ENCODE measurements around the gene CILP2.

The CILP2 gene

DNA sequence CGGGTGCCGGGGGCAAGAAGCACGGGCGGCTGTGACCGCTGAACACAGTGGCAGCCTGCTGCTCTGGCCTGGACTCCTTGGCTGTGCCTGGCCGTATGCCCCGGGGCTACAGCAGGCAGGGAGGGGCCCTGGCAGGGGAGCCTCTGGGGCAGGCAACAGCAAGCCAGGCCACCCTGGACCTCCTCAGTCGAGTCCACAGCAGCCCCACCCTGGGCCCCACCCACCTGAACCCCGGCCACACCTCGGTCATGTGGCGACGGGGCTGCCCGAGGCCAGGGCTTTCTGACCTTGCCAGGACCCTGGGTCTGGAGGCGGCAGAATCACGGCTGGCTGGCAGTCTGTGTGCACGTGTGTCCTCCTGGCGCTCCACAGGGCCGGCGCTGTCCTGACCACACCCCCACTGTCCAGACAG, 8.7 kb downstream of the CILP2 start:
- Histone ChIP-seq H3K9me2 (replicated peaks; ENCODE audit: insufficient read depth, low read length) (no peaks in the 10 kb centered on the region), H3K27ac (ENCODE audit: low read depth, low read length) (no peak overlapping the region), H3K9ac (ENCODE audit: low read length) (no peak overlapping the region), H3K36me3 (ENCODE audit: low read length) (no peaks in the 10 kb centered on the region), H4K20me1 (ENCODE audit: low read depth, low read length) (no peaks in the 10 kb centered on the region), H2AFZ (ENCODE audit: low read depth, low read length, severe bottlenecking) (no peak overlapping the region), H3K27me3 (ENCODE audit: low read length) (no peaks in the 10 kb centered on the region), H3K4me2 (ENCODE audit: low read depth, low read length, poor library complexity, severe bottlenecking) (no peak overlapping the region), H3K9me3 (ENCODE audit: insufficient read depth, low read length) (no peaks in the 10 kb centered on the region), H3K4me3 (ENCODE audit: insufficient read depth, low read length, poor library complexity, severe bottlenecking) (no peak overlapping the region), H3K79me2 (ENCODE audit: insufficient read depth, low read length) (no peaks in the 10 kb centered on the region), H3F3A (ENCODE audit: insufficient read depth) (no peaks in the 10 kb centered on the region)
- TF ChIP-seq, protein P1, sequence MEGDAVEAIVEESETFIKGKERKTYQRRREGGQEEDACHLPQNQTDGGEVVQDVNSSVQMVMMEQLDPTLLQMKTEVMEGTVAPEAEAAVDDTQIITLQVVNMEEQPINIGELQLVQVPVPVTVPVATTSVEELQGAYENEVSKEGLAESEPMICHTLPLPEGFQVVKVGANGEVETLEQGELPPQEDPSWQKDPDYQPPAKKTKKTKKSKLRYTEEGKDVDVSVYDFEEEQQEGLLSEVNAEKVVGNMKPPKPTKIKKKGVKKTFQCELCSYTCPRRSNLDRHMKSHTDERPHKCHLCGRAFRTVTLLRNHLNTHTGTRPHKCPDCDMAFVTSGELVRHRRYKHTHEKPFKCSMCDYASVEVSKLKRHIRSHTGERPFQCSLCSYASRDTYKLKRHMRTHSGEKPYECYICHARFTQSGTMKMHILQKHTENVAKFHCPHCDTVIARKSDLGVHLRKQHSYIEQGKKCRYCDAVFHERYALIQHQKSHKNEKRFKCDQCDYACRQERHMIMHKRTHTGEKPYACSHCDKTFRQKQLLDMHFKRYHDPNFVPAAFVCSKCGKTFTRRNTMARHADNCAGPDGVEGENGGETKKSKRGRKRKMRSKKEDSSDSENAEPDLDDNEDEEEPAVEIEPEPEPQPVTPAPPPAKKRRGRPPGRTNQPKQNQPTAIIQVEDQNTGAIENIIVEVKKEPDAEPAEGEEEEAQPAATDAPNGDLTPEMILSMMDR (IDR thresholded peaks at IDR 0.05; ENCODE audit: insufficient read depth, low read length, poor library complexity, severe bottlenecking) = no peak
- TF ChIP-seq EZH2phosphoT487 (conservative IDR thresholded peaks at IDR 0.05; ENCODE audit: low read length) = no peak

GRCh38 chr19:19547674-19548336, 9.7 kb downstream of the CILP2 start:
- no peaks in the 10 kb centered on the region for H3K79me2 ChIP-seq (ENCODE audit: insufficient read depth, low read length)
- no peaks in the 10 kb centered on the region for H3K9me2 ChIP-seq (replicated peaks; ENCODE audit: insufficient read depth, low read length)
- no peak overlapping the region for H3K4me2 ChIP-seq (ENCODE audit: low read depth, low read length, poor library complexity, severe bottlenecking)
- H3F3A ChIP-seq (ENCODE audit: insufficient read depth) = no peaks in the 10 kb centered on the region
- H3K27me3 ChIP-seq (ENCODE audit: low read length) = no peaks in the 10 kb centered on the region
- no peaks in the 10 kb centered on the region for H4K20me1 ChIP-seq (ENCODE audit: low read depth, low read length)
- no peak overlapping the region for H3K27ac ChIP-seq (ENCODE audit: low read depth, low read length)
- no peak overlapping the region for H3K9ac ChIP-seq (ENCODE audit: low read length)
- no peak overlapping the region for H2AFZ ChIP-seq (ENCODE audit: low read depth, low read length, severe bottlenecking)
- TF ChIP-seq, protein P1 (IDR thresholded peaks at IDR 0.05; ENCODE audit: insufficient read depth, low read length, poor library complexity, severe bottlenecking) = no peak
- TF ChIP-seq EZH2phosphoT487 (conservative IDR thresholded peaks at IDR 0.05; ENCODE audit: low read length) = no peak
- no peaks in the 10 kb centered on the region for H3K9me3 ChIP-seq (ENCODE audit: insufficient read depth, low read length)
- H3K36me3 ChIP-seq (ENCODE audit: low read length) = no peaks in the 10 kb centered on the region
- no peak overlapping the region for H3K4me3 ChIP-seq (ENCODE audit: insufficient read depth, low read length, poor library complexity, severe bottlenecking)

GRCh38 chr19:19548915-19549759, 11.1 kb downstream of the CILP2 start:
- Histone ChIP-seq H3F3A (ENCODE audit: insufficient read depth) (no peaks in the 10 kb centered on the region), H2AFZ (ENCODE audit: low read depth, low read length, severe bottlenecking) (no peak overlapping the region), H3K4me2 (ENCODE audit: low read depth, low read length, poor library complexity, severe bottlenecking) (no peak overlapping the region), H4K20me1 (ENCODE audit: low read depth, low read length) (no peaks in the 10 kb centered on the region), H3K9ac (ENCODE audit: low read length) (no peak overlapping the region), H3K9me2 (replicated peaks; ENCODE audit: insufficient read depth, low read length) (no peaks in the 10 kb centered on the region), H3K79me2 (ENCODE audit: insufficient read depth, low read length) (no peaks in the 10 kb centered on the region), H3K36me3 (ENCODE audit: low read length) (no peaks in the 10 kb centered on the region), H3K27ac (ENCODE audit: low read depth, low read length) (no peak overlapping the region), H3K4me3 (ENCODE audit: insufficient read depth, low read length, poor library complexity, severe bottlenecking) (no peak overlapping the region), H3K27me3 (ENCODE audit: low read length) (no peaks in the 10 kb centered on the region), H3K9me3 (ENCODE audit: insufficient read depth, low read length) (no peaks in the 10 kb centered on the region)
- TF ChIP-seq, protein P1 (IDR thresholded peaks at IDR 0.05; ENCODE audit: insufficient read depth, low read length, poor library complexity, severe bottlenecking) = no peak
- no peak for TF ChIP-seq EZH2phosphoT487 (conservative IDR thresholded peaks at IDR 0.05; ENCODE audit: low read length)
